A673 (cell line): Measurements from ENCODE around the gene TRAPPC10. TPM values are rescaled to one million over a fixed set of nuclear protein-coding genes. Genes with fewer than 3 reads are reported as not detected.

Source experiments
- BruUV-seq: library from RNA; stranded (reverse); fragments of 400-500 nt; replicated peaks from 2 replicates; lab custom pipeline; 2021; lab: Mats Ljungman, UMichigan
- CTCF ChIA-PET: fragments of 300-600 bp; sonication (Branson Sonifier 250); formaldehyde crosslinking; loops from one replicate; lab custom pipeline; 2022; ENCODE audit warnings: antibody characterized with exemption; lab: Charles Lee
- POLR2A ChIA-PET: fragments of 300-600 bp; sonication (Branson Sonifier 250); formaldehyde crosslinking; loops from one replicate; lab custom pipeline; 2022; ENCODE audit warnings: antibody characterized with exemption; ENCODE audit not compliant: low non-redundant PET; lab: Charles Lee
- DNase-seq: peaks from one replicate; pipeline ENCODE4 v3.0.0-alpha.2; 2015; ENCODE audit warnings: low spot score
- H3K27ac ChIP-seq: fragments of 200-600 bp; sonication (generic); 2 replicates; pipeline ENCODE4 v1.5.1; 2016; ENCODE audit warnings: mixed run types, low read depth, mild to moderate bottlenecking, mixed read lengths, antibody characterized with exemption, low read length; ENCODE audit not compliant: poor library complexity, severe bottlenecking
- H3K27me3 ChIP-seq: fragments of 200-600 bp; sonication (generic); replicated peaks from 2 replicates; pipeline ENCODE4 v1.6.1; 2017; ENCODE audit warnings: mixed run types, low read depth, mild to moderate bottlenecking, mixed read lengths, antibody characterized with exemption, low read length; ENCODE audit not compliant: insufficient read depth, poor library complexity
- H3K36me3 ChIP-seq: fragments of 200-600 bp; sonication (generic); 2 replicates; pipeline ENCODE4 v1.6.1; 2016; ENCODE audit warnings: mixed run types, mild to moderate bottlenecking, mixed read lengths, antibody characterized with exemption, low read length; ENCODE audit not compliant: insufficient read depth, poor library complexity, severe bottlenecking
- H3K4me1 ChIP-seq: fragments of 200-600 bp; sonication (generic); 2 replicates; pipeline ENCODE4 v1.6.1; 2017; ENCODE audit warnings: mixed run types, mild to moderate bottlenecking, mixed read lengths, antibody characterized with exemption, low read length; ENCODE audit not compliant: insufficient read depth, poor library complexity, severe bottlenecking
- H3K4me3 ChIP-seq: fragments of 200-600 bp; sonication (generic); 2 replicates; pipeline ENCODE4 v1.5.1; 2016; ENCODE audit warnings: low read depth, mixed run types, mild to moderate bottlenecking, mixed read lengths, low read length; ENCODE audit not compliant: poor library complexity, severe bottlenecking
- H3K9me3 ChIP-seq: fragments of 200-600 bp; sonication (generic); 2 replicates; pipeline ENCODE4 v1.6.1; 2016; ENCODE audit warnings: mixed run types, low read depth, mild to moderate bottlenecking, mixed read lengths, antibody characterized with exemption, low read length; ENCODE audit not compliant: poor library complexity, severe bottlenecking
- CTCF ChIP-seq: fragments of 300-800, 200-600 bp; sonication (generic); conservative IDR thresholded peaks from 2 replicates; pipeline ENCODE4 v1.5.1; 2017; ENCODE audit warnings: low read depth, mild to moderate bottlenecking, antibody characterized with exemption, low read length, moderate library complexity, mixed read lengths
- EZH2 ChIP-seq: fragments of 200-600 bp; sonication (generic); IDR thresholded peaks from 2 replicates; pipeline ENCODE4 v1.6.1; 2017; ENCODE audit warnings: borderline replicate concordance, low read depth, mild to moderate bottlenecking, mixed read lengths, antibody characterized with exemption, low read length; ENCODE audit not compliant: poor library complexity, severe bottlenecking
- intact Hi-C: fragments of 100-400 bp; cut with micrococcal nuclease; formaldehyde crosslinking; loops from one replicate; pipeline ENCODE4 v1.10.0; 2022; ENCODE audit not compliant: unreplicated experiment
- total RNA-seq: library from RNA; stranded (reverse); gene quantifications from 2 replicates; pipeline ENCODE4 v1.2.3, GENCODE V29; 2021

TRAPPC10 gene
- total RNA-seq, 1 experiment from 2014 or later, result 51.4 TPM

- no peak for DNase-seq
- no TSS peak for BruUV-seq
- Histone ChIP-seq H3K4me3 (no peak overlapping the region), H3K27ac (no peak overlapping the region), H3K4me1 (peaks cover 13% of the 10 kb centered on the region), H3K9me3 (no peaks in the 10 kb centered on the region), H3K36me3 (no peaks in the 10 kb centered on the region), H3K27me3 (no peaks in the 10 kb centered on the region)
- CTCF ChIA-PET, result no interaction called here
- POLR2A ChIA-PET, result no interaction called here
- TF ChIP-seq EZH2 (no peak), CTCF (no peak)
- intact Hi-C loops, result no loop called here
Observed at GRCh38 chr21:44010429-44010828, 1.7 kb upstream of the TRAPPC10 start.

- Histone ChIP-seq H3K27me3 (no peaks in the 10 kb centered on the region), H3K9me3 (no peaks in the 10 kb centered on the region), H3K4me1 (peaks cover 18% of the 10 kb centered on the region), H3K4me3 (peak overlapping the region; percentile 96), H3K27ac (peak overlapping the region; percentile 98), H3K36me3 (no peaks in the 10 kb centered on the region)
- no peak for TF ChIP-seq EZH2
- no peak for TF ChIP-seq CTCF
- POLR2A ChIA-PET, result no interaction called here
- DNase-seq, result no peak
- CTCF ChIA-PET, result no interaction called here
- TSS peak; percentile 85 for BruUV-seq
- intact Hi-C loops, result no loop called here
Observed at GRCh38 chr21:44011123-44011522, 986 bp upstream of the TRAPPC10 start.

DNA sequence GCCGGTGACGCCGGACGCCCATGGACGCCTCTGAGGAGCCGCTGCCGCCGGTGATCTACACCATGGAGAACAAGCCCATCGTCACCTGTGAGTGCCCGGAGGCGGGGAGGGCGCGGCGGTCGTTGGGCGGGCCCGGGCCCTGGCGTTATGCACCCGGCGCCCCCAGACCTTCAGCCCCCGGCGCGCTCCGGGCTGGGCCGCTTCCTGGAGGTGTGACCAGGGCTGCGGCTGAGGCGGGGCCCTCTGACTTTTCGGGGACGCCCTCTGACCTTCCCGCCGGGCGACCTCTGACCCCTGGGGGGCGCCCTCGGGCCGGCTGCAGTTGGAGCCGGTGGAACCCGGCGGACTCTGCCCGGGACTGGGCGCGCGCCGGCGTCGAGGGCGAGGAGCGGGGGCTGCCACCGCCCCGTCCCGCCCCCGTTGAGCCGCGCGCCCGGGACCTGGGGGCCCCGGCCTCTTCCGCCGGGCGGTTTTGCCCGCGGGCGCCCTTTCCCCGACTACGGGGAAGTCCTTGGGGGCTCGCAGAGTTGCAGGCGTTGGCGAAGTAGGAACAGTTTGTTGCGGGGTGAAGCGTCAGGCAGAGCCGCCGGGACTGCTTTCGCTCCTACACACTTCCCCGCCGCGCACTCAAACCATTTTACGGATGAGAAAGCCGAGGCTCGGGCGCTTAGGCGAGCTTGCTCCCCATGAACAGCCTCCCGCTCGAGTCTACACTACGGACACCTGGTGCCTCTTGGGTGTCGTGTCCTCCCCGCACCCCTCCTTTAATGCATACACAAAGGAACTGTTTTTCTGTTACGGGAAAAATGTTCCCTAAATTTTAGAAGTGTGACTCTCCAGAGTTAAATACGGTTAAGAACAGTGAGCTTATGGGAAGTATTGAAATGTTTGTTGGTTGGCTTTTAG lies 618 bp downstream of the TRAPPC10 start:
- TF ChIP-seq EZH2, result no peak
- TF ChIP-seq CTCF, result no peak
- Histone ChIP-seq H3K9me3 (no peaks in the 10 kb centered on the region), H3K4me1 (peaks cover 20% of the 10 kb centered on the region), H3K4me3 (peak overlapping the region; percentile 96), H3K27ac (peak overlapping the region; percentile 98), H3K27me3 (no peaks in the 10 kb centered on the region), H3K36me3 (no peaks in the 10 kb centered on the region)
- ChIA-PET CTCF (no interaction called here), POLR2A (no interaction called here)
- BruUV-seq, result no TSS peak
- intact Hi-C loops, result no loop called here
- DNase-seq, result peak; percentile 63
